Aorta (tissue), 5 donors: ENCODE results near the gene PARD6A. TPM values are rescaled to one million over a fixed set of nuclear protein-coding genes. Genes with fewer than 3 reads are reported as not detected.

Experiments used
- ATAC-seq: fragments of 200-7000 bp; cut with Tn5 transposase; one replicate; pipeline ENCODE4 v1.9.1; 2022; ENCODE audit warnings: moderate library complexity; ENCODE audit not compliant: low FRiP score
- DNase-seq, 2 donors: peaks; one replicate each; pipeline ENCODE4 v3.0.0-alpha.2; 2020
- H3K27ac ChIP-seq, 2 donors: one replicate each; pipeline ENCODE4 v1.5.1; 2013; ENCODE audit warnings: low read length in 2 of 2, mild to moderate bottlenecking in 2 of 2, moderate library complexity in 2 of 2, control low read depth in 1 of 2, inconsistent platforms in 1 of 2, low read depth in 1 of 2
- H3K27me3 ChIP-seq, 2 donors: one replicate each; pipeline ENCODE4 v1.6.1; 2013; ENCODE audit warnings: control low read depth in 1 of 2, low read length in 1 of 2, mild to moderate bottlenecking in 1 of 2, moderate library complexity in 1 of 2; ENCODE audit not compliant: insufficient read depth in 2 of 2, control insufficient read depth in 1 of 2
- H3K36me3 ChIP-seq, 2 donors: one replicate each; pipeline ENCODE4 v1.6.1; 2013; ENCODE audit warnings: control low read depth in 1 of 2, low read length in 1 of 2, mild to moderate bottlenecking in 1 of 2; ENCODE audit not compliant: insufficient read depth in 2 of 2, control insufficient read depth in 1 of 2
- H3K4me1 ChIP-seq, 2 donors: one replicate each; pipeline ENCODE4 v1.6.1; 2013; ENCODE audit warnings: low read length in 2 of 2, control low read depth in 1 of 2, mild to moderate bottlenecking in 1 of 2, moderate library complexity in 1 of 2; ENCODE audit not compliant: insufficient read depth in 2 of 2, control insufficient read depth in 1 of 2
- H3K4me3 ChIP-seq, 2 donors: one replicate each; pipeline ENCODE4 v1.5.1; 2013; ENCODE audit warnings: low read length in 2 of 2, control low read depth in 1 of 2, mild to moderate bottlenecking in 1 of 2
- H3K9me3 ChIP-seq: one replicate; pipeline ENCODE4 v1.6.1; 2013; ENCODE audit warnings: mild to moderate bottlenecking, low read length; ENCODE audit not compliant: control insufficient read depth
- WGBS, 2 donors: extraction: QIAGEN DNeasy Blood & Tissue Kit; methylation state at CpG; one replicate each; pipeline ENCODE4 v1.1.7; 2013; 5-methylcytosine and 5-hydroxymethylcytosine counted together
- intact Hi-C, 2 donors: fragments of 100-400 bp; cut with DNase I; formaldehyde crosslinking; loops; one replicate each; pipeline versions ENCODE4 v1.14.2 to v1.15.0; 2022
- polyA plus RNA-seq, 2 donors: library from polyadenylated mRNA; stranded (reverse); fragments of 200-250 nt; gene quantifications; one replicate each; pipeline ENCODE4 v1.2.3, GENCODE V29; 2013
- total RNA-seq, 2 donors: library from RNA; stranded (reverse); fragmentation: NEBNext Ultra II Directional; extraction: Animal tissue kit (Norgen Biotek cat#: 25700); gene quantifications; one replicate each; pipeline ENCODE4 v1.2.1, GENCODE V29; 2021
- donor health status: healthy with polysubstance abuse.
- donor health status: Bipolar disorder and iron deficiency.
- donor health status: DM: no; HTN: no; CAD: no.
- donor health status: DM: no; HTN: no; CAD: no.
- donor health status: DM: yes; HTN: yes; CAD: no.

PARD6A gene
- total and polyA plus RNA-seq, 4 donors = 3.9 to 7.8 (median 5.6) TPM

DNA sequence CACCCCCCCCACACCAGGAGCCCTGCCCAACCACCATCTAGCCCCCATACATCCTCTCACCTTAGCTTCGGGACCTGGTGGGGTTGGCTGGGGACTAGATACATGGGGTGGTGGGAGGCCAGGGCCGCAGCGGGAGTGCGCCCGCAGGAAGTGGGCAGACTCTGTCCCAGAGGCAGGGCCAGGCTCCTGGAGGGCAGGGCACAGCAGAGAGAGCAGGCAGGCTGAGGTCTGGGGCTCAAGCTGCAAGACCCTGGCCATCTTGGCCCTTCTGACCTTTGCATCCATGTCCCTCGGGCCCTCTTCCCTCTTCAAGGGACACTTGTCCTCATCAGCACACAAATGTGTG is 3.1 kb downstream of the PARD6A start:
- intact Hi-C loops = loop anchor here in 1 of 2 donors (5.0 kb wide), 1 partner anchor 102 kb away; the partner anchor contains the start of gene CTCF
- ATAC-seq (no peak), DNase-seq (no peak)
- Histone ChIP-seq H3K27ac (no peak overlapping the region), H3K4me3 (no peak overlapping the region), H3K9me3 (no peaks in the 10 kb centered on the region), H3K4me1 (no peaks in the 10 kb centered on the region), H3K27me3 (no peaks in the 10 kb centered on the region), H3K36me3 (no peaks in the 10 kb centered on the region)
- WGBS, 2 donors = 88 to 92% methylated on average over 6 of the region's 6 CpGs

GRCh38 chr16:67664258-67664657 is 3.5 kb downstream of the PARD6A start:
- WGBS, 2 donors = 89% methylated on average over 4 of the region's 4 CpGs
- ATAC-seq = no peak

DNA sequence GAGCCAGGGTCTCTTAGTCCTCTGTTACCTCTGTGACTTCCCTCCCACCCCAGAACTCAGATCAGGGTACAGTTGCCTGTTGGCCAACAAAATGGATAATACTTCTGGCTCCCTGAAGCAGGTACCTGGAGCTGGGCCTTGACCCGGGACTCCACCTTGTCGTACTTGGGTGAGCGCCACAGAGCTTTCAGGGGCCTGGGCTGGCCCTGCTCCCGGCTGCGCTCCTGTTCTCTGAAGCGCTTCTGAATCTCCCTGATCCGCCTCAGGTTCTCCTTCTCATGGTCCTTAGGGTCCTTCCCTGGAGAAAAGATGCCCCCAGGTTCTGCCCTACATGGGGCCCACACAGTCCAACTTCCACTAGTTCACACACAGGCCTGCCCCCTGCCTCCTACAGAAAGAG is 4.1 kb downstream of the PARD6A start:
- 93 to 95% methylated on average over 7 of the region's 7 CpGs for WGBS, 2 donors
- H3K27ac ChIP-seq = no peak overlapping the region
- intact Hi-C loops = loop anchor here (5.0 kb wide), 2 partner anchors 103 to 118 kb away; partner anchors contain the start of gene CTCF (in 1 of the 2)

More at GRCh38 chr16:67664258-67664657, 3.5 kb downstream of the PARD6A start:
- no peaks in the 10 kb centered on the region for H3K27me3 ChIP-seq
- H3K36me3 ChIP-seq = no peaks in the 10 kb centered on the region
- no peak overlapping the region for H3K4me3 ChIP-seq
- H3K27ac ChIP-seq = no peak overlapping the region
- DNase-seq = no peak
- H3K9me3 ChIP-seq = no peaks in the 10 kb centered on the region
- intact Hi-C loops = loop anchor here in 1 of 2 donors (5.0 kb wide), 1 partner anchor 102 kb away; the partner anchor contains the start of gene CTCF
- no peaks in the 10 kb centered on the region for H3K4me1 ChIP-seq

GRCh38 chr16:67665598-67665997 is 4.8 kb downstream of the PARD6A start:
- Histone ChIP-seq H3K36me3 (no peaks in the 10 kb centered on the region), H3K27ac (no peak overlapping the region), H3K9me3 (no peaks in the 10 kb centered on the region), H3K4me1 (no peaks in the 10 kb centered on the region), H3K4me3 (peak overlapping the region in 1 of 2 donors; percentile 36), H3K27me3 (no peaks in the 10 kb centered on the region)
- ATAC-seq (no peak), DNase-seq (no peak)
- 78 to 81% methylated on average over 5 of the region's 5 CpGs for WGBS, 2 donors
- intact Hi-C loops = loop anchor here in 1 of 2 donors (5.0 kb wide), 1 partner anchor 118 kb away; no protein-coding TSS in a partner anchor

More for the DNA sequence above, 4.1 kb downstream of the PARD6A start:
- Histone ChIP-seq H3K4me1 (no peaks in the 10 kb centered on the region), H3K9me3 (no peaks in the 10 kb centered on the region), H3K27me3 (no peaks in the 10 kb centered on the region), H3K36me3 (no peaks in the 10 kb centered on the region), H3K4me3 (no peak overlapping the region)
- DNase-seq (no peak), ATAC-seq (no peak)

DNA sequence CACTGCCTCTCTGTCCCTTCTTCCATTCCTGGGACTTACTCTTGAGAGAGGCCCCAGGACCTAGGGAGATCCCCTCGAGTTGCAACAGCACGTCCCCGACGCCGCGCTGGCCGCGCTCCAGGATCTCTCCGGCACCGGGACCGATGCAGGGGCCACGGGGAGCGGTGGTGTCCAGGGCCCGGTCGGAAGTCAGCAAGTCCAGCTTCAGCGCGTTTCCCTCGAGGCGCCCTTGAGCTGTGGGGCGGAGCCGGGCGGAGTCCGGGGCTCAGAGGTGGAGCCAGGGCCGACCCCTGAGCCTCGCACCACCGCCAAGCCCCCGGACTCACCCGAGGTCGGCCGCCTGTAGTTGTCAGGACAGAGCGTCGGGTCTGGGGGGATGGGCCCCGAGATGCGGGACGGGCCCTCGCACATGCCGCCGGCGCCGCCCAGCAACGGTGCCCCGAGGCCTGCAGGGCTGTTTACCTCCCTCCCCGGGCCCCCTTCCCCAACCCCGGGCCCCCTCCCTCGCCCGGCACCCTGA is 5.3 kb downstream of the PARD6A start:
- intact Hi-C loops = loop anchor here in 1 of 2 donors (5.0 kb wide), 1 partner anchor 119 kb away; no protein-coding TSS in a partner anchor
- DNase-seq = peak in 1 of 2 donors; percentile 86
- Histone ChIP-seq H3K4me3 (peak overlapping the region; percentile 36 to 40), H3K4me1 (no peaks in the 10 kb centered on the region), H3K27me3 (no peaks in the 10 kb centered on the region), H3K9me3 (no peaks in the 10 kb centered on the region), H3K27ac (no peak overlapping the region), H3K36me3 (no peaks in the 10 kb centered on the region)
- 1 to 2% methylated on average over 26 to 46 of the region's 46 CpGs for WGBS, 2 donors
- ATAC-seq = peak; percentile 0

GRCh38 chr16:67666559-67667452 is 6.0 kb downstream of the PARD6A start, which contains the start of the genes C16orf86 and ENKD1:
Gene C16orf86, plus strand, starts transcription at chr16:67666814. Its CDS starts 157 bp downstream, at chr16:67666971.
Gene ENKD1, minus strand, starts transcription at chr16:67666750. Its CDS starts 308 bp downstream, at chr16:67666442.
- H3K4me3 ChIP-seq = peak within 1 kb of the TSS; percentile 36 to 40
- intact Hi-C loops = loop anchor here in 1 of 2 donors (1.0 to 5.0 kb wide), 2 partner anchors 105 to 120 kb away; partner anchors contain the start of gene CTCF
- H3K9me3 ChIP-seq = no peaks in the 10 kb centered on the region
- H3K36me3 ChIP-seq = no peaks in the 10 kb centered on the region
- 8 to 9% methylated on average over 70 to 78 of the region's 78 CpGs for WGBS, 2 donors
- DNase-seq = peak; percentile 92 to 95
- no peaks in the 10 kb centered on the region for H3K4me1 ChIP-seq
- peak within 1 kb of the TSS in 1 of 2 donors; percentile 35 for H3K27ac ChIP-seq
- peak; percentile 83 for ATAC-seq
- H3K27me3 ChIP-seq = no peaks in the 10 kb centered on the region

DNA sequence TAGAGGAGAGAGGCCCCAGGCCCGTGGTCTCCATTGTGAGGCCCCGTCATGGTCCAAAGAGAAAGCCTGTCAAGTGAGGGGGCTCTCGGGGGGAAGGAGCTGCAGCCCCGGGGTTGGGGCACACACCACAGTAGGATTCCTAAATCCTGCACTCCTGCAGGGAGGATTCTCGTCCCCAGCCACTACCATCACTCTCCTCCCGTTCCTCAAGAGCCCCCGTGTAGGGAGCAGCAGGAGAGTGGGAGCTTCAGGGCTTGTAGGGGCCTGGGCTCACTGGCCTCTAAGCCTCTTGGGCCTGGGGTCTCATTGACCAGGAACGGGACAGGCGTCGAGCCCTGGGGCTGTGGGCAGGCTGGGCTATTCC is 6.7 kb downstream of the PARD6A start:
- no peaks in the 10 kb centered on the region for H3K27me3 ChIP-seq
- intact Hi-C loops = loop anchor here in 1 of 2 donors (1.0 to 5.0 kb wide), 2 partner anchors 105 to 120 kb away; partner anchors contain the start of gene CTCF
- DNase-seq (no peak), ATAC-seq (peak; percentile 6)
- H3K27ac ChIP-seq = peak overlapping the region in 1 of 2 donors; percentile 4
- no peak overlapping the region for H3K4me3 ChIP-seq
- WGBS, 2 donors = 19 to 31% methylated on average over 10 of the region's 10 CpGs
- H3K9me3 ChIP-seq = no peaks in the 10 kb centered on the region
- no peaks in the 10 kb centered on the region for H3K36me3 ChIP-seq
- no peaks in the 10 kb centered on the region for H3K4me1 ChIP-seq

GRCh38 chr16:67667817-67668494 is 7.2 kb downstream of the PARD6A start:
- peak; percentile 92 to 93 for DNase-seq
- intact Hi-C loops = loop anchor here (1.0 to 5.0 kb wide), 3 partner anchors 106 to 147 kb away; partner anchors contain the start of gene CTCF (in 1 of the 2)
- 17 to 18% methylated on average over 14 to 18 of the region's 18 CpGs for WGBS, 2 donors
- peak; percentile 87 for ATAC-seq
- no peaks in the 10 kb centered on the region for H3K36me3 ChIP-seq
- peak overlapping the region in 1 of 2 donors; percentile 4 for H3K27ac ChIP-seq
- no peaks in the 10 kb centered on the region for H3K9me3 ChIP-seq
- no peaks in the 10 kb centered on the region for H3K4me1 ChIP-seq
- no peak overlapping the region for H3K4me3 ChIP-seq
- no peaks in the 10 kb centered on the region for H3K27me3 ChIP-seq
